Lower leg skin (tissue), 4 donors: ENCODE data around the gene PITPNB. TPM values are rescaled to one million over a fixed set of nuclear protein-coding genes. Genes with fewer than 3 reads are reported as not detected.

ENCODE experiments used
- DNase-seq, 2 donors: peaks; one replicate each; pipeline ENCODE4 v3.0.0-alpha.2; 2019; ENCODE audit warnings: low spot score in 2 of 2
- H3K4me3 ChIP-seq: fragments of 200-600 bp; sonication (generic); 2 replicates; pipeline ENCODE4 v1.5.1; 2017; ENCODE audit warnings: mild to moderate bottlenecking, low read depth; ENCODE audit not compliant: poor library complexity, severe bottlenecking
- CTCF ChIP-seq, 3 donors: fragments of 450-650 bp; IDR thresholded peaks; one replicate each; pipeline ENCODE4 v1.5.1; 2016; ENCODE audit warnings: antibody characterized with exemption in 3 of 3, mild to moderate bottlenecking in 3 of 3, moderate library complexity in 2 of 3
- POLR2A ChIP-seq, 2 donors: fragments of 450-650 bp; IDR thresholded peaks; one replicate each; pipeline ENCODE4 v1.6.1; 2016 to 2017; ENCODE audit warnings: antibody characterized with exemption in 2 of 2, mild to moderate bottlenecking in 1 of 2, moderate library complexity in 1 of 2
- WGBS, 2 donors: methylation state at CpG; one replicate each; pipeline ENCODE4 v1.1.5; 2018; 5-methylcytosine and 5-hydroxymethylcytosine counted together
- intact Hi-C: fragments of 100-400 bp; cut with DNase I; formaldehyde crosslinking; loops from one replicate; pipeline ENCODE4 v1.15.0; 2023; ENCODE audit warnings: low total_unique reads
- total RNA-seq, 4 donors: library from RNA; depleted of rRNA; stranded (reverse); fragments of >200 nt; gene quantifications; one replicate each; pipeline ENCODE4 v1.1.0, GENCODE V29; 2016

The PITPNB gene
- total RNA-seq, 4 donors from 2014 or later, result 22.1 to 36.5 (median 29.7) TPM

DNA sequence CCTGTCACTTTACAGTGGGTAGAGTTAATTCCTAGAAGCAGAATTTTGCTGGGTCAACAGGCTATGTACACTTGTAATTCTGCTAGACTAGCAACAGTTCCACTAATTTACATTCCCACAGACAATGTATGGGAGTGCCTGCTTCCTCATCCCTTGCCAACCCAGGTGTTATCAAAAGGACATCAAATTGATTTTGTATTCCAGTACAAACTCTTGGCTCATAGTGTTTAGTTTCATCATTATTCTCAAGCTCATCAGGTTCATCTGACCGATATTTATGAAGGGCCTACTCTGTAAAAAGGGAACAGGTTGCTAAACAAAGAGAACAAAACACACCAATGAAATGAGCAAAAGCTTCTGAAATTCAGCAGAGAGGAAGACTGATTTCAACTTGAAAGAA, 30.7 kb downstream of the PITPNB start:
- 59 to 66% methylated on average over 1 of the region's 1 CpG for WGBS, 2 donors
- TF ChIP-seq POLR2A (IDR thresholded peaks at IDR 0.05), result no peak
- TF ChIP-seq CTCF (IDR thresholded peaks at IDR 0.05), result no peak
- no peak overlapping the region for H3K4me3 ChIP-seq
- no peak for DNase-seq
- intact Hi-C loops, result no loop called here

DNA sequence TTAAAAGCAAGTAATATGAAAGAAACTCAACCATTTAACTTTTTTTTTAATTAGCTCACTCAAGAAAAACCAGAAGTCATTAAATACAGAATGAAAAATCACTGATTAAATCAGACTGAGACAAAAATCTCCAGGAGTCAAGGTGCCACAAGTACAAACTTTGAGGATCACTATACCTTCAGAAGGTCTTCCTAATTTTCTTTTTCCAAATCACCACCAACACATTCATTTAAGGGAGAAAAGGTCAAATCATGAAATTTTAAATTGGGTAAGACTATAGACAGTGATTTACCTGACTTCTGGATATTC, 32.3 kb downstream of the PITPNB start:
- intact Hi-C loops, result loop anchor here (2.0 kb wide), 1 partner anchor 122 kb away; no protein-coding TSS in a partner anchor
- H3K4me3 ChIP-seq, result no peak overlapping the region
- no peak for DNase-seq

GRCh38 chr22:27885977-27886842, 32.8 kb downstream of the PITPNB start:
- WGBS, 2 donors, result 91 to 94% methylated on average over 3 of the region's 3 CpGs
- DNase-seq, result no peak
- intact Hi-C loops, result loop anchor here (2.0 kb wide), 1 partner anchor 123 kb away; no protein-coding TSS in a partner anchor
- H3K4me3 ChIP-seq, result no peak overlapping the region
- TF ChIP-seq POLR2A (IDR thresholded peaks at IDR 0.05) (no peak), CTCF (IDR thresholded peaks at IDR 0.05) (peak in 1 of 3 donors; percentile 76)

More for the DNA sequence above, 32.3 kb downstream of the PITPNB start:
- TF ChIP-seq POLR2A (IDR thresholded peaks at IDR 0.05), result no peak
- no peak for TF ChIP-seq CTCF (IDR thresholded peaks at IDR 0.05)

DNA sequence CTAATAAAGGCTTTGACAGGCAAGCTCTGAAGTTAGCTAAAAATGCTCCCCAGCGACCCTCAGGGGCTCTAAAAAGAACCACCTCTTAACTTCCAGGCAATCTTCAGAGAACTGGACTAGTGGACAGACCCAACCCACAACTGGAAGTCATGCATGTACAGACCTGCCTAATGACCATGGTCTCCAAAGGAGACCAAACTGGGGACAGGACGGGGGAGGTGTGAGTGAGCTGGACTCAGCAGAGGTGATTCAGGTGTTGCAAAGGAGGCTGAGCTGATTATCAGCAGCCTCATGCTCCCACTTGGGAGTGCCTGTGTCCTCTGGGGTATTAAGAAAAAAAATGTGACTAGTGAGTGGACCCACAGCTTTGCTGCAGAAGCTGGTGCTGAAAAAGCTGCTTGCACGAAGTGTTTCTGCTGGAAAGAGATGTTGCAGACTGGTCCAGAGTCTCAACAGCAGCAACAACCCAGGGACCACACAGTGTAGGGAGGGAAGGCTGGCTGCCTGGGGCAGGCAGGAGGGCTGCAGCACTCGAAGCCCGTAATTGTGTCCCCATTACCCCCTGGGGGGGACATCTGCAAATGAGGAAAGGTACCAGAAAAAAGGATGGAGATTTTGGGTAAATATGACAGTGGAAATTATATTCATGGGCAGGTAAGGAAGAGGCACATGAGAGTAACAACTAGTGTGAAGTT, 35.3 kb downstream of the PITPNB start:
- H3K4me3 ChIP-seq, result no peak overlapping the region
- TF ChIP-seq POLR2A (IDR thresholded peaks at IDR 0.05), result no peak
- no peak for TF ChIP-seq CTCF (IDR thresholded peaks at IDR 0.05)
- DNase-seq, result no peak
- WGBS, 2 donors, result 82 to 86% methylated on average over 5 of the region's 5 CpGs
- intact Hi-C loops, result no loop called here

DNA sequence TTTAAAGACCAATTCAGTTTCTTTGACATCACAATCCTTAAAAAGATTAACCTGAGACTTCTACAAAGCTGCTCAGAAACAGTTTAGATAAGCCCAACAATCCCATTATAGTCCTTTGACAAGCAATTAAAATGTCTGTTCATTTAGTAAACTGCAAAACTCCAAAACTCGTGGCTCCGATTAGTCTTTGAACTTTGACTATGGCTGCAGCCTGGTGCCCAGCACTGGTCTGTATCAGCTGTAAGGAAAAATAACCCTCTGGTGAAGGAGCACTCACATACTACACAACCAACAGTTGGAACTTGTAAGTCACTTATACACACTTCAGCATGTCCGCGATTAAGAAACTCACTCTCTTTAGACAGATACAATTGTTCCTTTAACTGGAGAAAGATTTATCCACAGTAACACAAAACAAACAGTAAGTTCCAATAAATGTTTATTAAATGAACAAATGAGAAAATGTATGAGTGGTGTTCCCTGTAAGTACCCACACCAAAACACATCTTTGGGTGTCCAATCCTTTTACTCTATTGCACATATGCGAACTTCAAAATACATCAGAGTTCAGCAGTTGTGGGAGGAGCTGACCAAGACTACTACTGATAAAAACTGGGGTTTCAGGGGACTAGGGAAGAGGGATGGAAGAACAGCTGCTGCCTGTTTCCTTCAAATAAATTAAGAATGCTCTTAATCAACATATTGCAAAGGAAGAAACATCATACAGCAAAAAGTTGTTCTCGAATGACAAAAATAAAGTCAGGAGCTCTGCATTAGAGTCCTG, 36.4 kb downstream of the PITPNB start:
- intact Hi-C loops, result no loop called here
- no peak overlapping the region for H3K4me3 ChIP-seq
- no peak for DNase-seq
- TF ChIP-seq POLR2A (IDR thresholded peaks at IDR 0.05), result no peak
- no peak for TF ChIP-seq CTCF (IDR thresholded peaks at IDR 0.05)
- WGBS, 2 donors, result 78 to 81% methylated on average over 6 of the region's 6 CpGs
